Measurements from ENCODE around the gene ADM5.

Gene ADM5

DNA sequence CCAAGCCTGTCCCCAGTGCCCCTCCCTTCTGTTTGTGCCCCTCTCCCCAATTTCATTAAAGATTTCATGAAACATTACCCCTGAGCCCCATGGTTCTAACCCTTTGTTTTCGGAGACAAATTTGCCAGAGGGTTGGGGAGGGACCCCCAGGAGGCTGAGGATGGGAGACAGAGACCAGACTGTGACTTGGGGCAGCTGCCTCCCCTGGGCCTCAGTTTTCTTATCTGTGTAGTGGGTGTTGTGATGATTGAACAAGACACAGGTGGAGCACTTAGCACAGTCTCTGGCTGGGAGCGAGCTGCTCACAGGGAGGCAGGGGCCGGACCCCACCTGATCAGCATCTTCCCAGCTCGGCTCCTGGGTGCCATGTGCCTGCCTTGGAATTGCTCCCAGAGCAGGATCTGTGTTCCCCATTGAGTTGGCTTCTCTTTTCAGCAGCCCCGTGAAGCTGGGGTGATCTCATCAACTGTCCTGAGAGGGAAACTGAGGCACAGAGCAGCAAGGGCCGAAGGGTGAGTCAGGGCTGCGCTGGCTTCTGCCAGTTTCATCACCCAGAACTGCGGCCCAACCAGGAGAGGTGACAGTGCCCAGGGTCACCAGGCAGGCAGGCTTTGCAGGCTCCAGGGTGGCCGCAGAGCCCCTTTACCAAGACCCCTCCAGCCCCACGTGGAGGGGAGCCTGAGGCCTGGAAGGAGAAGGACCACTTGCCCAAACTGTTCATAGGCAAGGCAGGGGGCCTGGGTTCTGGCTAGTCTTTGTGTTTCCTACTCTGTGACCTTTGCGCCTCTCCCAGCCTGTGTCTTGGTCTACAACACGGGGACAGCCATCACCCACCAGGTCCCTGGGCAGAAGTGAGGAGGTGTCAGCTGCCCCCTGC lies 30.6 kb upstream of the ADM5 start:
- DNase-seq (ENCODE audit: low spot score), result no peak

DNA sequence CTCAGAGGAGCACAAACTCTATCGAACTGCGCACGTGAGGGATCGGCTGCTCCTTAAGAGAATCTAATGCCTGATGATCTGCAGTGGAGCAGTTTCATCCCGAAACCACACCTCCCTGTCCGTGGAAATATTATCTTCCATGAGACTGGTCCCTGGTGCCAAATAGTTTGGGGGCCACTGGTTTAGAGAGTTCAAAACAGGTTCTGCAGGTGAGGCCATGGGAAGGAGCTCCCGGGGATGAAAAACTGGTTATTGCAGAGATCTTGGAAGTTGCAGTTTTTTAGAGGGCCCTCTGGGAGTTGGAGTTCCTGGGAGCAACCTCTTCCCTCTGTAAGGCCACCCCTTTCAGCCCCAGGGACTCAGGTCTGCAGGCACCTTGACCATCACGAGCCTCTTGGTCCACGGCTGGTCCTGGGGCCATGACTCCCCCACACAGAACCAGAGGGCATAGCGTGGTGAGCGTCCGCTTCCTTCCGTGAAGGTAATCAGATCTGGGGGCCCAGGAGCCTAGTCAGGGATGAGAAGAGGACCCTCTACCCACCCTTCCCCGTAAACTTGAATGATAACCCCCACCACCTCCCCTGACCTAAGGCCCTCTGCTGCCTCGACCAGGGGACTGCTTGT lies 28.9 kb upstream of the ADM5 start:
- no peak for DNase-seq (ENCODE audit: low spot score)

DNA sequence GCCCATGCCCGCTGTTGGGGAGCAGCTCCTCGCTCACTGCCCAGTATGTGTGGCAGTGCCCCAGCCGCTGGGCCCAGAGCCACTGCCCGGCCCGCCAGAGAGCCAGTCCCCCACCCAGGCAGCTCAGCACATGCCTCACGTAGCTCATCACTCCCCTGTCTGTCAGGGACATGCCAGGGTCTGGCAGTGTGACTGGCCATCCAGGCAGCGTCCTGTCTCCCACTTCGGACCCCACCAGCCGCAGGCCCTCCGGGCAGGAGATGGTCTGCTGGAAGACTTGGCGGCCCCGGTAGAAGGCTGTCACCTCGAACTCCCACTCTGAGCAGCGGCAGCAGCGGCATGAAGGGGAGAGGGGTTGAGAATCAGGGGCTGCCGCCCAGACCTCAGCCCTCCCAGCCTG lies 27.4 kb upstream of the ADM5 start:
- DNase-seq (ENCODE audit: low spot score), result no peak

- no peak for DNase-seq (ENCODE audit: low spot score)
Measured at GRCh38 chr19:49663224-49663623, 26.2 kb upstream of the ADM5 start.

GRCh38 chr19:49664171-49665035 lies 25.0 kb upstream of the ADM5 start:
- peak; percentile 72 for DNase-seq (ENCODE audit: low spot score)

DNA sequence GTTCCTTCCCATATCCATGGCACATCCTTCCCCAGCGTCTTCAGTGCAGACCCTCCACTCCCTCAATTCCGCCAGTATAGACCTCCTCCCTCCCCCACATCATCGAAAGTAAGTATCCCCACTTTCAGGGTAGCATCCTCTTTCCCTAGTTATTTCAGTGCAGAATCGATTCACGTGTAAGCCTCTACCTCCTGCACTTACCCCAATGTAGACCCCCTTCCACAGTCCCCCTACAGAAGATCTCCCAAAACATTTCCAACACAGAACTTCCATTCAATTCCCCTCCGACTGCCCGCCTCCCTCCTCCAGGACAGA lies 24.4 kb upstream of the ADM5 start:
- no peak for DNase-seq (ENCODE audit: low spot score)

DNA sequence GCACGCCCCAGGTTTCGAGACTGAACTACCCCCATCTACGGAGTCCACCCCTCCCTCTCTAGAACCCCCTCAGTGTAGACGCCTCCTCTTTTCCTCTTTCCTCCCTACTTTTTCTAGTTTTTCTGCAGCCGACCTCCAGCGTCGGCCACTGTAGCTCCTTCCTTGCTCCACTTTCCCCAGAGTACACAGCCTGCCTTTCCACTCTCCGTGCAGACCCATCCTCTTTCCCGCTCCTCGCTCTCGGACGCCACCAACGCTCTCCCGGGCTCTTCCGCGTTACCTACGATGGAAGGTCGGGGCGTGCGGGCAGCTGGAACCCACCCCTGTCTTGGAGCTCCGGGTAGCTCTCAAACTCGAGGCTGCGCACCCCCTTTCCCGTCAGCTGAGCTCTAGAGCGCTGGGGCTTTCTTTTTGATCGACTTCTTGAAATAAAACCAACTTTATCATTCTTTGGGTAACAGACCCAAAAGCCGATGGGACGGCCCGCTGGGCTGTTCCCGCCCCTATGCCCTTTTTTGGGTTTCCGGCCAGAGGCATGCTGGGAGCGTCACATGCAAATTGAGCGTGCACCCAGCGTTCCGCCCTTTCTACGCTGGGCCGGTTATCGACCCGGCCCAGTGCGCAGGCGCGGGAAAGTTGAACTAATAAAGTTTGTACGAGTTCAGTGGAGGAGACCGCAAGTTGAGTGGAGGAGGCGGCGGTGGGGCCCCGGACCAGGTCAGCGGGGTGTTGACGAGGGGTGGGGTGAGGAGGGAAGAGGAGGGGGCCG lies 23.9 kb upstream of the ADM5 start, which contains the start of the genes BCL2L12 and IRF3:
TSS of gene BCL2L12 (plus strand) at position 583 of the 769 bp plus-strand sequence. CDS start 760 bp downstream, outside the sequence.
TSS of gene IRF3 (minus strand) at position 507 of the 769 bp plus-strand sequence. CDS start 1,019 bp downstream, outside the sequence.
- DNase-seq (ENCODE audit: low spot score), result peak; percentile 94

DNA sequence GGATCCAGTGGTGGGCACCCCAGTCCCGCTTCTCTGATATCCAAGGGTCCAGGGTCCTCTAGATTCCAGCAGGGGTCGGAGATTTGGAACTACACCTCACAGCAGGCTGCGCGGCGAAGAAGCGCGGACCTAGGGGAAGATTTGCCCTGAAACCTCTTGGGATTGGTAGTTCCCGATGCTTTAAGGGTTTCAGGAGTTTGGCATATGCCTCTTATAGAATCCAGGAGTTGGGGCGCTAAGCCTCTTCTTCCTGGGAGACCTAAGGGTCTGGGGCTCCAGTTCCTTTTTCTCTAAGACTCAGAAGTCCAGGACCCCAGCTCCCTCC lies 23.3 kb upstream of the ADM5 start:
- DNase-seq (ENCODE audit: low spot score), result no peak

DNA sequence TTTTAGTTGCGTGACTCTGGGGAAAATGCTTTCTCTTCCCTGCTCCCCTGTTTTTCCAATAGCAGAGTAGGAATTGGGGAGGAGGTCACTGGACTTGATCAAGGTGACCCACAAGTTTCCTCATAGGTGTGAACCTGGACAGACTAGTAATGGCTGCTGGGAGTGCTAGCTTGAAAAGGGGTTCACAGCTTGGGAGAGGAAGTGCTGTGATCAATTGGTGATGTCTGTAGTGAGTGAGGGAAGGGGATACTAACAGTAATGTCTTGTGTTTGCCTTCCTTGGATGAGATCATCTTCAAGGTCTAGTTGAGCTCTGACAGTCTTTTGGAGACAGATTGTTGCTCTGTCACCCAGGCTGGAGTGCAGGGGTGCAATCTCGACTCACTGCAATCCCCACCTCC lies 21.9 kb upstream of the ADM5 start:
- DNase-seq (ENCODE audit: low spot score), result no peak

DNA sequence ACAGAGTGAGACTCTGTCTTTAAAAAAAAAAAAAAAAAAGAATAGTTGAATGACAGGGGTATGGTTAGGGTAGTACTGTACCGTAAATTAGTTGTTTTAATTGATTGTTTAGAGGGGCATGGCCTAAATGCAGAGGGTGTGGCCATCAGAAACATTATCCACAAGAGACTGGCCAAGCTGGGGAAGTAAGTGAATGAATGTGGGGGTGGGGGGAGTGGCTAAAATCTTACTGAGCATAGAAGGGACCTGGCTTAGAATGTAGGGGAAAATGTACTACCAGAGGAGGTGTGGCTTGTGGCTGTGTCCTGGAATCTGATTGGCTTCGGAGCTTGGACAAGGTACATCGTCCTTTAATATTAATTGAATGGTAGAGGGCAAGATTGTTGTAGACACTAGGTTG lies 19.9 kb upstream of the ADM5 start:
- no peak for DNase-seq (ENCODE audit: low spot score)

DNA sequence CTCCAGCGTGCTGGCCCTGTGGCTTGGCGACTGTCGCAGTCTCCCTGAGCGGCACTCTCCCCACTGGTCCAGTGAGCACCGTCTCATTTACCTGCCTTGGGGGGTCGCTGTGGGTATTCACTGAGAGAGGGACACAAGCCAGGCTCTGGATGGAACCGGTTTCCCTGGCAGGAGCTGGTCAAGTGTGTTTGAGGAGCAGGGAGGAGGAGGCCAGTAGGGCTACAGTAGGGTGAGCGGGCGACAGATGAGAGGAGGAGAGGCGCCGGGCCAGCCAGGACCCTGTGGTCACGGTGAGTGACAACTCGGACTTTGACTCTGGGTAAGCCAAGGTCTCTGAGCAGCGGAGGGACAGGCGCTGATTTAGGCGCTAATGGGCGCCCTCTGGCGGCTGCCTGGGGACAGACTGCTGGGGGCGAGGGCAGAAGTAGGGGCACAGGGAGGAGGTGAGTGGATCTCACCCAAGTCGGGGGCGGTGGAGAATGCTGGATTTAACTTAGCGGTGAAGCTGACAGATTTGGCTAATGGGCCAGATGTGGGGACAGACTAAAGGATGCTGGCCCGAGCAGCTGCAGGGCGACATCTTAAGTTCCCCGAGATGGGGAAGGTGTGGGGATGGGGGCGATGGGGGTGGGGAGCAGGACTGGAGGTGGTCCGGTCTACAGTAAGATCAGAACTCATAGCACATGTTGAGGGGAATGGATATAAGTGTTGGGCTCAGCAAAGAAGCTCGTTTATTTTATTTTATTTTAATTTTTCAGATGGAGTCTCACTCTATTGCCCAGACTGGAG lies 17.1 kb upstream of the ADM5 start:
- peak; percentile 67 for DNase-seq (ENCODE audit: low spot score)

- no peak for DNase-seq (ENCODE audit: low spot score)
Measured at GRCh38 chr19:49676136-49676783, 13.1 kb upstream of the ADM5 start.

- DNase-seq (ENCODE audit: low spot score), result peak; percentile 100
Measured at GRCh38 chr19:49676784-49677230, 12.6 kb upstream of the ADM5 start.

DNA sequence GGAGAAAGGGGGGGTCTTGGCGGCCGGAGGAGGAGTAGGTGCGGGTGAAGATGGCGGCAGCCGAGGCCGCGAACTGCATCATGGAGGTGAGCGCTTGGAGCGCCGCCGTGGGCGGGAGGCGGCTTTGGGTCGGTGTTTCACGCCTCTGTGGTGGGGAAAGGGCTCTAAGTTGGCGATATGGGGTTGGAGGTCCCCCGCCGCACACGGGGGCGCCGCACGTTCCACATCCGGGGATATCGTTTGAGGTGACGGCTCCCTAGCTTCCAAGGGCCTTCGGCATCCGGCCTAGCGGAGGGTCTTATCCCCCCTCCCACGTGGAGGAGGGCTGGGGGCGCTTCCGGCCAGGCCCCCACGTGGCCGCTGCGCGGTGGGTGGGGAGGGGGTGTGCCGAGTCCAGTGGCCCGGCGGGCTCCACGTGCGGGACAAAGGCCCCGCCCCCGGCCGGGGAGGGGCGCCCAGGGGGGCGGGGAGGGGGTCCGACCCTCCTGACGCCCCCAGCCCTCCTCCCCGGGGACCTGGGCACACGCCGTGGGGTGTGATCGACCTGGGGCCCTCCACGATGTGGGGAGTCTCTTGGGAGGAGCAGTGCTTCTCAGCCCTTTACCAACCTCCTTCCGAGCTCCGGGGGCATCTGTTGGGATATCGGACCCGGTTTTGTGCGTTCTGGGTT lies 12.0 kb upstream of the ADM5 start, which contains the start of gene PRMT1:
TSS of gene PRMT1 (plus strand) at position 41 of the 670 bp plus-strand sequence. CDS start at position 51, 10 bp downstream.
- DNase-seq (ENCODE audit: low spot score), result no peak

- peak; percentile 72 for DNase-seq (ENCODE audit: low spot score)
Measured at GRCh38 chr19:49677901-49678674, 11.3 kb upstream of the ADM5 start.

- no peak for DNase-seq (ENCODE audit: low spot score)
Measured at GRCh38 chr19:49678985-49679770, 10.2 kb upstream of the ADM5 start.

- no peak for DNase-seq (ENCODE audit: low spot score)
Measured at GRCh38 chr19:49679771-49680413, 9.5 kb upstream of the ADM5 start.

All from pons (tissue), 1 donor.